Esophagus squamous epithelium (tissue), 5 donors: ENCODE results near the gene DBNDD1. TPM values are rescaled to one million over a fixed set of nuclear protein-coding genes. Genes with fewer than 3 reads are reported as not detected.
A peak's percentile ranks its signal among the peaks of the same experiment; 100 is the strongest.

Experiments used
- DNase-seq: peaks from one replicate; lab custom pipeline; 2025; lab: John Stamatoyannopoulos, UW
- H3K27ac ChIP-seq, 4 donors: fragments of 200-600 bp; sonication (generic); one replicate each; pipeline ENCODE4 v1.5.1; 2016 to 2019; ENCODE audit warnings: mild to moderate bottlenecking in 1 of 4
- H3K27me3 ChIP-seq, 4 donors: fragments of 200-600 bp; sonication (generic); 1 replicate in 3 of 4; 2 replicates in 1 of 4; pipeline versions ENCODE4 v1.5.1 to v1.6.0; 2017 to 2021; ENCODE audit warnings: antibody characterized with exemption in 1 of 4
- H3K36me3 ChIP-seq, 3 donors: fragments of 200-600 bp; sonication (generic); one replicate each; pipeline ENCODE4 v1.5.1; 2016 to 2019
- H3K4me1 ChIP-seq, 3 donors: fragments of 200-600 bp; sonication (generic); one replicate each; pipeline ENCODE4 v1.5.1; 2017 to 2019
- H3K4me3 ChIP-seq, 4 donors: fragments of 200-600 bp; sonication (generic); 1 replicate in 3 of 4; 2 replicates in 1 of 4; pipeline ENCODE4 v1.5.1; 2016 to 2019; ENCODE audit warnings: mild to moderate bottlenecking in 2 of 4, moderate library complexity in 1 of 4
- H3K9me3 ChIP-seq, 3 donors: fragments of 200-600 bp; sonication (generic); one replicate each; pipeline ENCODE4 v1.5.1; 2016 to 2019
- CTCF ChIP-seq, 6 experiments: fragments of 450-650 bp in 4 of 6; fragments of 200-600 bp in 2 of 6; sonication (generic) in 2 of 6; IDR thresholded peaks; one replicate each; pipeline ENCODE4 v1.5.1; 2016 to 2019; ENCODE audit warnings: antibody characterized with exemption in 6 of 6, mild to moderate bottlenecking in 4 of 6, moderate library complexity in 4 of 6
- POLR2A ChIP-seq, 4 donors: fragments of 450-650 bp; IDR thresholded peaks; one replicate each; pipeline ENCODE4 v1.6.1; 2017; ENCODE audit warnings: antibody characterized with exemption in 4 of 4, mild to moderate bottlenecking in 4 of 4, moderate library complexity in 3 of 4
- WGBS, 2 donors: methylation state at CpG; one replicate each; pipeline ENCODE4 v1.1.5; 2018; 5-methylcytosine and 5-hydroxymethylcytosine counted together
- intact Hi-C: fragments of 100-400 bp; cut with DNase I; formaldehyde crosslinking; loops from one replicate; pipeline ENCODE4 v1.15.0; 2022
- total RNA-seq, 4 donors: library from RNA; depleted of rRNA; stranded (reverse); fragments of >200 nt; gene quantifications; one replicate each; pipeline ENCODE4 v1.1.0, GENCODE V29; 2016
- donor health status: DM: yes; HTN: yes; CAD: no.

DBNDD1 gene
- total RNA-seq, 4 donors from 2014 or later, result 5.8 to 29.2 (median 12.7) TPM

DNA sequence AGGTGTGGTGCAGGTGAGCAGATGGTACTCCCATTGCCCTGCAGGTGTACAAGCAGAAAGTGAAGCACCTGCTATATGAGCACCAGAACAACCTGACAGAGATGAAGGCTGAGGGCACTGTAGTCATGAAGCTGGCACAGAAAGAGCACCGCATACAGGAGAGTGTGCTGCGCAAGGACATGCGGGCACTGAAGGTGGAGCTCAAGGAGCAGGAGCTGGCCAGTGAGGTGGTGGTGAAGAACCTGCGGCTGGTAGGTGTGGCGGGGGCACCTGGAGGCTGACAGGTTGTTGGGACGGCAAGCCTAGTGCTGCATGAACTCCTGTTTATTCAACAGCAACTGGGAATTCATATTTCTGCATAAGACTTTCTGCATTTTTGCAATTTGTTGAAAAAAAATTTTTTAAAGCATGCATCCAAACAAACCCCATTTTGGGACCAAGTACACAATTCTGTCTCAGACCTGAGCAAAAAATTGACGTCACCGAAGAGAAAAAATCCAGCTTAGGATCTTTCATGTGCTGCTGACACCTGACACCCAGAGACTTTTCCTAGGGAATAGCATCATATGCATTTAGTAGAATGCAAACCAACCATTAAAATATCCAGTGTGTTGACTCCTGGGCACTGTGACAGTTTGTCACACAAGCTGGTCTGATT, 13.5 kb upstream of the DBNDD1 start:
- WGBS, 2 donors, result 81 to 88% methylated on average over 8 of the region's 8 CpGs
- H3K4me1 ChIP-seq, result no peaks in the 10 kb centered on the region
- DNase-seq, result no peak
- H3K4me3 ChIP-seq, result no peak overlapping the region
- peak overlapping the region in 1 of 4 donors; percentile 17 for H3K27ac ChIP-seq
- no peaks in the 10 kb centered on the region for H3K9me3 ChIP-seq
- intact Hi-C loops, result no loop called here
- TF ChIP-seq POLR2A (IDR thresholded peaks at IDR 0.05) (no peak), CTCF (IDR thresholded peaks at IDR 0.05) (no peak)
- no peaks in the 10 kb centered on the region for H3K27me3 ChIP-seq
- H3K36me3 ChIP-seq, result peaks cover 0 to 93% (median 16%) of the 10 kb centered on the region in 3 donors

DNA sequence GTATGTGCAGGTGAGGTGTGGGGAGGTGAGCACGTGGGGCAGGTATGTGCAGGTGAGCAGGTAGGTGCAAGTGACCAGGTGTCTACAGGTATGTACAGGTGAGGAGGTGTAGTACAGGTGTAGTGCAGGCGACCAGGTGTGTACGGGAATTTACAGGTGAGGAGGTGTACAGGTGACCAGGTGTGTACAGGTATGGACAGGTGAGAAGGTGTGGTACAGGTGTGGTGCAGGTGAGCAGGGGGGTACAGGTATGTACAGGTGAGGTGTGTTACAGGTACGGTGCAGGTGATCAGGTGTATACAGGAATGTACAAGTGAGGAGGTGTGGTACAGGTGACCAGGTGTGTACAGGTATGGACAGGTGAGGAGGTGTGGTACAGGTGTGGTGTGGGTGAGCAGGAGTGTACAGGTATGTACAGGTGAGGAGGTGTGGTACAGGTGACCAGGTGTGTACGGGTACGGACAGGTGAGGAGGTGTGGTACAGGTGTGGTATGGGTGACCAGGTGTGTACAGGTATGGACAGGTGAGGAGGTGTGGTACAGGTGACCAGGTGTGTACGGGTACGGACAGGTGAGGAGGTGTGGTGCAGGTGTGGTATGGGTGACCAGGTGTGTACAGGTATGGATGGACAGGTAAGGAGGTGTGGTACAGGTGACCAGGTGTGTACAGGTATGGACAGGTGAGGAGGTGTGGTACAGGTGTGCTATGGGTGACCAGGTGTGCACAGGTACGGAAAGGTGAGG, 12.8 kb upstream of the DBNDD1 start:
- H3K27ac ChIP-seq, result peak overlapping the region in 2 of 4 donors; percentile 1 to 17
- no peaks in the 10 kb centered on the region for H3K4me1 ChIP-seq
- 63 to 68% methylated on average over 9 of the region's 9 CpGs for WGBS, 2 donors
- intact Hi-C loops, result no loop called here
- H3K36me3 ChIP-seq, result peaks cover 0 to 93% (median 14%) of the 10 kb centered on the region in 3 donors
- no peaks in the 10 kb centered on the region for H3K9me3 ChIP-seq
- TF ChIP-seq POLR2A (IDR thresholded peaks at IDR 0.05) (no peak), CTCF (IDR thresholded peaks at IDR 0.05) (no peak)
- no peak for DNase-seq
- no peak overlapping the region for H3K4me3 ChIP-seq
- H3K27me3 ChIP-seq, result no peaks in the 10 kb centered on the region

- intact Hi-C loops, result no loop called here
- peaks cover 0 to 87% (median 10%) of the 10 kb centered on the region in 3 donors for H3K36me3 ChIP-seq
- TF ChIP-seq POLR2A (IDR thresholded peaks at IDR 0.05) (no peak), CTCF (IDR thresholded peaks at IDR 0.05) (no peak)
- no peaks in the 10 kb centered on the region for H3K27me3 ChIP-seq
- H3K4me1 ChIP-seq, result no peaks in the 10 kb centered on the region
- no peak overlapping the region for H3K4me3 ChIP-seq
- WGBS, 2 donors, result 89 to 94% methylated on average over 9 to 17 of the region's 19 CpGs
- no peaks in the 10 kb centered on the region for H3K9me3 ChIP-seq
- no peak for DNase-seq
- no peak overlapping the region for H3K27ac ChIP-seq
These were observed 12.1 kb upstream of the DBNDD1 start for GRCh38 chr16:90031186-90031930.

DNA sequence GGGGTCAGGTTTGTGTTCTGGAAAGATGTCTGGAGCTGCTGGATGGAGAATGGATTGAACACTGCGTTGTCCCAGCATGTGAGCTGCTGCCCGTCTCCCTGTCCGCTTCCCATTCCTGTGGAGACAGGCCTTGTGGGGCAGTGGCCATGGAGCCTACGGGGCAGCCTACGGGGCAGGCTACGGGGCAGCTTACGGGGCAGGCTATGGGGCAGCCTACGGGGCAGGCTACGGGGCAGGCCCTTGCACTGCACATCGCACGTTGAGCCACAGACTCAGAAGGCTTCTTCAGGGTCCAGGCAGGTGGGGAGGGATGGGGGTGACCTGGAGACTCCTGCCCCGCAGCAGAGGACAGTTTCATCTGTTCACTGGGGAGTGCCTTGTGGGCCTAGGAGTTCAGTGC, 9.7 kb upstream of the DBNDD1 start:
- H3K4me3 ChIP-seq, result no peak overlapping the region
- TF ChIP-seq CTCF (IDR thresholded peaks at IDR 0.05) (no peak), POLR2A (IDR thresholded peaks at IDR 0.05) (no peak)

More for the DNA sequence above, 9.7 kb upstream of the DBNDD1 start:
- intact Hi-C loops, result no loop called here
- Histone ChIP-seq H3K27me3 (no peaks in the 10 kb centered on the region), H3K4me1 (peaks cover 0 to 3% (median 0%) of the 10 kb centered on the region in 3 donors), H3K36me3 (peaks cover 0 to 63% (median 7%) of the 10 kb centered on the region in 3 donors), H3K9me3 (no peaks in the 10 kb centered on the region), H3K27ac (no peak overlapping the region)
- 87 to 100% methylated on average over 6 to 8 of the region's 12 CpGs for WGBS, 2 donors
- DNase-seq, result no peak
